Fibroblast of skin of back (primary cell): ENCODE data around the gene PNMT.

Experiments
- DNase-seq: peaks from one replicate; pipeline ENCODE4 v3.0.0-alpha.2; 2013

PNMT gene

DNA sequence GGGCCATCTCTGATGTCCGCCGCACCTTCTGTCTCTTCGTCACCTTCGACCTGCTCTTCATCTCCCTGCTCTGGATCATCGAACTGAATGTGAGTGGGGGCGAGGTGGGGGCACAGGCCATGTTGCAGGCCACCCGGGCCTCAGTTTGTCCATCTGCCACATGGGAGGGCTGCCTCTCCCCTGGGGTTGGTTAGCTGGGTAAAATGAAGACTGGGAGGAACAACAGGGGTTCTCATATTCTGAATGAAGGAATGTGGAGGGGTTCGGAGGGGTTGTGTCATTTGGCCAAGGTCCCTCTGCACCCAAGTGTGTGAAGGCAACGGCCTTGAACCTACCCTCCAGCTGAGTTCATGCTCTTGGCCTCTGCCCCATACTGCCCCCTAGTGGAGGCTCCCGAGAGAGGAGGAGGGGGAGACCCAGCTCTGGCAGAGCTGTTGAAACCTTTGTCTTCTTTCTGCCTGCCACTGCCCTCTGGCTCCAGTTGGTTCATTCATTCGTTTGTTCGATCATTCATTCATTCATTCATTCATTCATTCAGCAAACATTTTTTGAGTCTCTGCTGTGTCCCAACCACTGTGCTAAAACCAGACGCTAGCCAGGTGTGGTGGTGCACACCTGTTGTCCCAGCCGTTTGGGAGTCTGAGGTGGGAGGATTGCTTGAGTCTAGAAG is 14.5 kb upstream of the PNMT start:
- DNase-seq: peak; percentile 50

- DNase-seq: no peak
These were observed 13.1 kb upstream of the PNMT start for GRCh38 chr17:39655105-39655504.

GRCh38 chr17:39658346-39658745 is 9.9 kb upstream of the PNMT start:
- no peak for DNase-seq

- no peak for DNase-seq
These were observed 9.5 kb upstream of the PNMT start for GRCh38 chr17:39658760-39659159.

GRCh38 chr17:39659279-39660010 is 8.8 kb upstream of the PNMT start:
- DNase-seq: no peak

DNA sequence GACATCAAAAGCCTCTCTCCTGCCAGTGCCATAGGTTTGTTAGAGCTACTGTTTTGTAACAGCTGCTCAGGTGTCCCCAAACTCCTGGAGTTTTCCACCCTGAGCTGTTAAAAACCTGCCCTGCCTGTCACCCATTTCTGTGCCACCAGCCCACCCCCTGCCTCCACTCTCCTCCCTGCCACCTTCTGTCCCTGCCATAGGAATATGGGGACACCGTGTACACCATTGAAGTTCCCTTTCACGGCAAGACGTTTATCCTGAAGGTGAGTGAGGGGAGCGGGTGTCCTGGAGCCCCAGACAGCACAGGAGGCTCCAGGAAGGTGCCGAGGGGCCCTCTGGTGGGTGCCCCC is 8.3 kb upstream of the PNMT start:
- DNase-seq: no peak

DNA sequence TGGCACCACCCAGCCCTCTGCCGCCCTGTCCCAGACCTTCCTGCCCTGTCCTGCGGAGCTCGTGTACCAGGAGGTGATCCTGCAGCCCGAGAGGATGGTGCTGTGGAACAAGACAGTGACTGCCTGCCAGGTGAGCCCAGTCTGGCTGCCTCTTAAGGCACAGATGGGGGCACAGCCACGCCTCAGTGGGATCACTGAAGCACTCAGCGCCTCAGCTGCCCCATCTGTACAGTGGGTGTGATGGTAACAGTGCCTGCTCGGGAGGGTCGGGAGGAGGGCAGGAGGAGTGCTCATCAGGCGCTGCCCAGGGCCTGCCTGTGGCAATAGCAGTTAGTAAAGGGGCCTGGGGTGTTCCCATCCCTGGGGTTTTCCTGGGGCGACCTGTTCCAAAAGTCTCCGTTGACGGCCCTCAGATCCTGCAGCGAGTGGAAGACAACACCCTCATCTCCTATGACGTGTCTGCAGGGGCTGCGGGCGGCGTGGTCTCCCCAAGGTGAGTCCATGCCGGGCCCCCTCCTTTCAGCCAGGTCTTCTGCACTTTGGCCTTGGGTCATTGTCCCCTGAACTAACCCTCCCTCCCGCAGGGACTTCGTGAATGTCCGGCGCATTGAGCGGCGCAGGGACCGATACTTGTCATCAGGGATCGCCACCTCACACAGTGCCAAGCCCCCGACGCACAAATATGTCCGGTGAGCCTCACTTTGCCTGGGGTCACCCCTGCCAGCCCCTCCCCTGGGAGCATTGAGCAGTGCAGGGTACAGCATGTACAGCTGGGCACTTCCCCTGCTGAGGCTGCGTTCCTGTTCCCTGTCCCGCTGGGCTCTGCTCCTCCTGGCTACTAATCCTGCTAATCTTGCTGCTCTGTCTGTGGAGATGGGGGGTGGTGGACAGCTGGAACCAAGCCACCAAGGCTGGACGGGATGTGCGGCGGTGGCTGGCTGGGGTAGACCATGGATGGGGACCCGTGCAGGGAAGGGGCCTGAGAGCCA is 7.6 kb upstream of the PNMT start:
- no peak for DNase-seq

DNA sequence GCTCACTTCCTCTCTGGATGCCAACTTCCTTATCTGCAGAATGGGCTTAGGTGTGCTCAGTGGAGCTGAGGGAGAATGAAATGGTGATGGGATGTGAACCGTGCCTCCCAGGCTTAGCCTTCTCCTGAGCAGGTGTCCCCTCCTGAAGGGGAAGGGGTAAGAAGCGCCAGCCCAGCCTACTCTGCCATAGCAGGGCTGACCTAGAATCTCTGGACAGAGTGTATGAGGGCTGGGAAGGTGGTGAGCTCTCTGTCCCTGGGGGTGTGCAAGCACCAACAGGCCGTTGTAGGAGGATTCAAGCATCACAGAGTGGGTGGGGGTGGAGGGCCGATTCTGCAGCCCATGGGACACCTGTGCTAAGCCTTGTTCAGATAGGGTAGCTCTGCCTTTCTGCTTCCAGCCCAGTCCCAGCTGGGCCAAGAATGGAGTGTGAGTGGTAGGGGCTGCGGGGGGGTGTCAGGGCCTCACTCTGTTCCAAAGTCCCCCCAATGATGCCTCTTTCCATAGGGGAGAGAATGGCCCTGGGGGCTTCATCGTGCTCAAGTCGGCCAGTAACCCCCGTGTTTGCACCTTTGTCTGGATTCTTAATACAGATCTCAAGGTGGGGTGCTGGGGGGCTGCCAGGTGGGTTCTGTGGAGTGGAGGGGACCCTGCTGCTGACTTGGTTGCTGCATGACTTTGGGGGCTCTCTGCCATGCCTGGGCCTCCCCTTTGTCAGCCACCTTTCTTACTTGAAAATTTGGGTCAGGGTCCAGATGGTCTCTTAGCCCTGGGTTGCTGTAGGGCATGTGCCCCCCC is 6.3 kb upstream of the PNMT start:
- no peak for DNase-seq

GRCh38 chr17:39662551-39663339 is 5.5 kb upstream of the PNMT start:
- no peak for DNase-seq

- DNase-seq: no peak
These were observed 4.9 kb upstream of the PNMT start for GRCh38 chr17:39663340-39663687.

DNA sequence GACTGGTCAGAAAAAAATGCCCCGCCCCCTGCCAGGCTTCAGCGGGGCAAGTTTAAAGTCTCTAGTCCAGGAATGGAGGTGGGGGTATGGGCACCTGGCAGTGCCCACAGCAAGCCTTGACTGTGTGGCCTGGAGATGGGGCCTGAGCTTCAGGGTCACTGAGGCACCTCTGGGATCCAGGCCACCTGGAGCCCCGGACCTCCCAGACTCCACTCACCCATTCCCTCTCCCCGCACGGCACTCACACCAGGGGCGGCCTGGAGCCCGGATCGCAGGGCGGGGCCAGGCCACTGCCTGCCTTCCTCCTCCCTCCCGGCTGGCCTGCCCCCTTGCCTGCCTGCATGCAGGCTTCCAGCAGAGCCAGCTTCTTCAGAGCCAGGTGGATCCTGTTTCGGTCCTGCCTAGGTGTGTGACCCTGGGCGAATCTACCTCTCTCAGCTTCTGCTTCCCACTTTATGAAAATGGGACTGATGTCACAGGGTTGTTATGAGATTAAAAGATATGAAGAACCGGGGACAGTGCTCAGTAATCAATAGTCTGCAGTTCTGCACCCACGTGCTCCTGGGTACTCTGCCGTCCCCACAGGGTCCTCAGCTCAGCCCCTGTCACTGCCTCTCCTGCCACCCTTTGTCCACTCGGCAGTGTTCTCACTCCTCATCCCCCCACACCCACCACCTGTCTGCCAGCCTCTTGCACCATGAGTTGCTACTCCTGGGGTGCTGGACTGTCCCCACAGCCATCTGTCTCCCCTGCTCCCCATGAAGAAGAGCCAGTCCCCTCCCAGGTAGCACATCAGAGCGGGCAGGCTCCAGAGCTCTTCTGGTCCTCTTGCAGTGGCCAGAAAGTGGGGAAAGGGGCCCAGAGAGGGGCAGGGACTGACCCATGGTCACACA is 4.3 kb upstream of the PNMT start:
- DNase-seq: peak; percentile 15

GRCh38 chr17:39664581-39665561 is 3.4 kb upstream of the PNMT start, which contains the start of gene TCAP:
TSS of gene TCAP (plus strand) at chr17:39665349. CDS start at chr17:39665360, 11 bp downstream.
- DNase-seq: no peak

DNA sequence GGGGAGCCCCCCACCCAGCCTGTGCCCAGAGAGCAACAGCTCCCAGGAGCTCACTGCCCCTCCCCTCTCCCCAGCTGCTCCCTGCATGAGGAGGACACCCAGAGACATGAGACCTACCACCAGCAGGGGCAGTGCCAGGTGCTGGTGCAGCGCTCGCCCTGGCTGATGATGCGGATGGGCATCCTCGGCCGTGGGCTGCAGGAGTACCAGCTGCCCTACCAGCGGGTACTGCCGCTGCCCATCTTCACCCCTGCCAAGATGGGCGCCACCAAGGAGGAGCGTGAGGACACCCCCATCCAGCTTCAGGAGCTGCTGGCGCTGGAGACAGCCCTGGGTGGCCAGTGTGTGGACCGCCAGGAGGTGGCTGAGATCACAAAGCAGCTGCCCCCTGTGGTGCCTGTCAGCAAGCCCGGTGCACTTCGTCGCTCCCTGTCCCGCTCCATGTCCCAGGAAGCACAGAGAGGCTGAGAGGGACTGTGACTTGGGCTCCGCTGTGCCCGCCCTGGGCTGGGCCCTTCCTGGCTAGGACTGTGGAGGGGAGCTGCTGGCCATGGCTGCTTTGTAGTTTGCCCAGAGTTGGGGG is 2.5 kb upstream of the PNMT start:
- DNase-seq: no peak

GRCh38 chr17:39666231-39666600 is 2.0 kb upstream of the PNMT start:
- DNase-seq: no peak

DNA sequence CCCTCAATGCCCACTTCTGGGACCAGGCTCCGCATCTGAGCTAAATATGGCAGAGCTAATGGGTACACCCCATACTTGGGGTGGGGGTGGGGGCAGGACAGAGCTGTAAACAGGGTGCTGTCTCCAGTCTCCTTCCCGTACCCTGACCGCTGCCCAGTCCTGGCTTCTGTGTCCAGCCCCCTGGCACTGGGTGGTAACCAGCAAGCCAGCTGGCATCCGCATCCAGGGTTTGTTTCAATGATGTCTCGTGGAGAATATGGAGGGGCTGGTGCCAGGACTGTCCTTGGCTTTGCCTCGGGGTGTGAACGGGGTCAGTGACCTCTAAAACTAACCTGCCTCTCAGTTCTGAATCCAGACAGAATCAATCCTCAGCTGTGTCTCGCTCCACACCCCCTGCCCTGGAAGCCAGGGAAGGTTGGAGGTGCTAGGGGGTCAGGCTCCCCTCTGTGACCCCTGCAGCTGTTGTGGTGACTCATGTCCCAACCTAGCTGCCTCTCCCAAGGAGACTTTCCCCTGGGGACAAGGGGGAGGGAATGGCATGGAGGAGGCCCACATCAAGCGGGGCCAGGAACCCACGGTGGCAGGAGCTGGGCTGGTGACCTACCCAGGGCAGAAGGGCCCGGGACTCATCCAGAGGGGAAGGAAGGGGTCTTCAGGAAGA is 1.5 kb upstream of the PNMT start:
- DNase-seq: peak; percentile 45

DNA sequence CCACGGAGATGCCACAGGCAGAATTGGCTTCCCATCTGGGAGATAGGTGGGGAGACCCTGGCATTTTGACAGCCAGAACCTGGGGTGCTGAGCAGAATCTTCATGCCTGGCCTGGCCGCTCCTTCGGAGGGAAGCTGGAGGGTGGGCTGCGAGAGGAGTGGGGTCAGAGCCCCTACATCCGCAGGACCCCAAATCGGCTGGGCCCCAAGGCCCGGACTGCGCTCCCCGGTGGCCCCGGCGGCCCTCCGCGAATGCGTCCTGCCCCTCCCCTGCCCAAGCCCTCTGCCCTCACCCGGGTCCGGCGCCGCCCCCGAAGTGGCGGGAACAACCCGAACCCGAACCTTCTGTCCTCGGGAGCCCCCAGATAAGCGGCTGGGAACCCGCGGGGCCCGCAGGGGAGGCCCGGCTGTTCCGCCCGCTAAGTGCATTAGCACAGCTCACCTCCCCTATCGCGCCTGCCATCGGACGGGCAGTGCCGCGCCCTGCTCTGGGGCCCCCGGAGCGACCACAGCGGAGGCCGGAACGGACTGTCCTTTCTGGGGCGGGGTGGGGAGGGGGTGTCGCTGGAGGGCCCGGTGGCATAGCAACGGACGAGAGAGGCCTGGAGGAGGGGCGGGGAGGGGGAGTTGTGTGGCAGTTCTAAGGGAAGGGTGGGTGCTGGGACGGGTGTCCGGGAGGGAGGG is 850 bp upstream of the PNMT start:
- no peak for DNase-seq

DNA sequence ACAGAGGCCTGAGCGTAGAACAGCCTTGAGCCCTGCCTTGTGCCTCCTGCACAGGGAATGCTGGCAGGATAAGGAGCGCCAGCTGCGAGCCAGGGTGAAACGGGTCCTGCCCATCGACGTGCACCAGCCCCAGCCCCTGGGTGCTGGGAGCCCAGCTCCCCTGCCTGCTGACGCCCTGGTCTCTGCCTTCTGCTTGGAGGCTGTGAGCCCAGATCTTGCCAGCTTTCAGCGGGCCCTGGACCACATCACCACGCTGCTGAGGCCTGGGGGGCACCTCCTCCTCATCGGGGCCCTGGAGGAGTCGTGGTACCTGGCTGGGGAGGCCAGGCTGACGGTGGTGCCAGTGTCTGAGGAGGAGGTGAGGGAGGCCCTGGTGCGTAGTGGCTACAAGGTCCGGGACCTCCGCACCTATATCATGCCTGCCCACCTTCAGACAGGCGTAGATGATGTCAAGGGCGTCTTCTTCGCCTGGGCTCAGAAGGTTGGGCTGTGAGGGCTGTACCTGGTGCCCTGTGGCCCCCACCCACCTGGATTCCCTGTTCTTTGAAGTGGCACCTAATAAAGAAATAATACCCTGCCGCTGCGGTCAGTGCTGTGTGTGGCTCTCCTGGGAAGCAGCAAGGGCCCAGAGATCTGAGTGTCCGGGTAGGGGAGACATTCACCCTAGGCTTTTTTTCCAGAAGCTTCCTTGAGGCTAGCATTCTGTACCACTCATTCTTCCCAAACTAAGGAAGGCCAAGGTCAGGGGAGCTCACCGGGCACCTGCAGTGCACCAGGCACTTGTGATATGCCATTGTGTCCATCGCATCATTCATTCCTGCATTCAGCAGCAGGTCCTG is 1.9 kb downstream of the PNMT start:
- no peak for DNase-seq
